HCT116 (cell line): ENCODE results near the gene NEUROG1. TPM values are rescaled to one million over a fixed set of nuclear protein-coding genes. Genes with fewer than 3 reads are reported as not detected.

ENCODE experiments used
- ATAC-seq: fragments of 200-7000 bp; cut with Tn5 transposase; 2 replicates; pipeline ENCODE4 v1.9.1; 2020; ENCODE audit warnings: mild to moderate bottlenecking, moderate library complexity
- BruUV-seq: library from RNA; stranded (reverse); fragments of 400-500 nt; replicated peaks from 2 replicates; lab custom pipeline; 2021; lab: Mats Ljungman, UMichigan
- CTCF ChIA-PET: fragments of 300-600 bp; sonication (Branson Sonifier 250); formaldehyde crosslinking; loops from one replicate; lab custom pipeline; 2021; ENCODE audit warnings: antibody characterized with exemption; lab: Charles Lee
- POLR2A ChIA-PET: fragments of 300-600, 350-600 bp; sonication (Branson Sonifier 250); formaldehyde crosslinking; loops from one replicate; lab custom pipeline; 2021; ENCODE audit warnings: antibody characterized with exemption; lab: Charles Lee
- RAD21 ChIA-PET, 2 experiments: fragments of 300-600 bp; sonication (Branson Sonifier 250); formaldehyde crosslinking; loops; one replicate each; lab custom pipeline; 2023; ENCODE audit warnings: low total read pairs in 2 of 2; ENCODE audit not compliant: uncharacterized antibody in 2 of 2, unreplicated experiment in 2 of 2, low non-redundant PET in 1 of 2; lab: Charles Lee
- DNase-seq: peaks from one replicate; pipeline ENCODE4 v3.0.0-alpha.2; 2010; ENCODE audit warnings: low read depth, low spot score
- H2AFZ ChIP-seq: fragments of 200-600 bp; shearing (Covaris generic), sonication (generic); 2 replicates; pipeline ENCODE4 v1.6.1; 2017; ENCODE audit warnings: low read depth, mixed run types, mixed read lengths, antibody characterized with exemption, low read length; ENCODE audit not compliant: poor library complexity, severe bottlenecking
- H3K27ac ChIP-seq: 2 replicates; pipeline ENCODE4 v1.5.1; 2012; ENCODE audit warnings: low read depth, low read length
- H3K27me3 ChIP-seq: fragments of 200-600 bp; sonication (generic); 2 replicates; pipeline ENCODE4 v1.6.1; 2016; ENCODE audit warnings: mixed run types, low read length, mixed read lengths; ENCODE audit not compliant: insufficient read depth
- H3K36me3 ChIP-seq, 2 experiments: fragments of 200-500 bp in 1 of 2; fragments of 200-600 bp in 1 of 2; sonication (Bioruptor generic) in 1 of 2; sonication (generic) in 1 of 2; 2 replicates each; pipeline versions ENCODE4 v1.5.1 to v1.6.1; 2014 to 2016; ENCODE audit warnings: low read length in 2 of 2, inconsistent platforms in 1 of 2, mixed read lengths in 1 of 2, mixed run types in 1 of 2; ENCODE audit not compliant: insufficient read depth in 2 of 2, control insufficient read depth in 1 of 2
- H3K4me1 ChIP-seq, 2 experiments: fragments of 200-600 bp in 1 of 2; sonication (generic) in 1 of 2; 2 replicates each; pipeline versions ENCODE4 v1.5.1 to v1.6.1; 2012 to 2017; ENCODE audit warnings: low read length in 2 of 2, inconsistent platforms in 1 of 2, mild to moderate bottlenecking in 1 of 2, mixed read lengths in 1 of 2, mixed run types in 1 of 2, moderate library complexity in 1 of 2; ENCODE audit not compliant: insufficient read depth in 2 of 2, control insufficient read depth in 1 of 2
- H3K4me2 ChIP-seq: fragments of 200-600 bp; sonication (generic); 2 replicates; pipeline ENCODE4 v1.6.1; 2017; ENCODE audit warnings: mixed run types, low read length, mixed read lengths
- H3K4me3 ChIP-seq, 2 experiments: fragments of 200-600 bp in 1 of 2; sonication (generic) in 1 of 2; replicated peaks in 1 of 2; 2 replicates each; pipeline ENCODE4 v1.5.1; 2011 to 2016; ENCODE audit warnings: low read length in 2 of 2, control low read depth in 1 of 2, low read depth in 1 of 2, mild to moderate bottlenecking in 1 of 2, mixed read lengths in 1 of 2, mixed run types in 1 of 2
- H3K79me2 ChIP-seq: fragments of 200-600 bp; sonication (generic); 2 replicates; pipeline ENCODE4 v1.6.1; 2017; ENCODE audit warnings: mild to moderate bottlenecking, mixed run types, low read length, moderate library complexity, mixed read lengths; ENCODE audit not compliant: insufficient read depth
- H3K9ac ChIP-seq: fragments of 200-600 bp; sonication (generic); 2 replicates; pipeline ENCODE4 v1.6.1; 2016; ENCODE audit warnings: low read length, mixed read lengths
- H3K9me2 ChIP-seq: fragments of 200-600 bp; sonication (generic), shearing (Covaris generic); 2 replicates; pipeline ENCODE4 v1.6.1; 2017; ENCODE audit warnings: mixed run types, mild to moderate bottlenecking, moderate library complexity; ENCODE audit not compliant: insufficient read depth
- H3K9me3 ChIP-seq, 2 experiments: fragments of 200-500 bp in 1 of 2; fragments of 200-600 bp in 1 of 2; sonication (Bioruptor generic) in 1 of 2; sonication (generic) in 1 of 2; 2 replicates each; pipeline ENCODE4 v1.6.1; 2014 to 2017; ENCODE audit warnings: low read length in 2 of 2, mixed read lengths in 2 of 2, inconsistent platforms in 1 of 2, low read depth in 1 of 2, mild to moderate bottlenecking in 1 of 2, mixed run types in 1 of 2, moderate library complexity in 1 of 2; ENCODE audit not compliant: control insufficient read depth in 1 of 2, insufficient read depth in 1 of 2
- H4K20me1 ChIP-seq: fragments of 200-600 bp; sonication (generic), shearing (Covaris generic); 2 replicates; pipeline ENCODE4 v1.6.1; 2017; ENCODE audit warnings: mixed run types, mild to moderate bottlenecking, moderate library complexity; ENCODE audit not compliant: insufficient read depth
- EZH2 ChIP-seq: fragments of 200-600 bp; sonication (generic); IDR thresholded peaks from 2 replicates; pipeline ENCODE4 v1.6.1; 2017; ENCODE audit warnings: antibody characterized with exemption, mixed run types
- SRF ChIP-seq: IDR thresholded peaks from 2 replicates; pipeline ENCODE4 v1.6.1; 2012; ENCODE audit warnings: low read depth
- ZNF274 ChIP-seq: fragments of 200-500 bp; sonication (Bioruptor generic); IDR thresholded peaks from 2 replicates; pipeline ENCODE4 v1.6.1; 2014; ENCODE audit warnings: mild to moderate bottlenecking, low read depth, low read length, inconsistent platforms
- intact Hi-C: fragments of 100-400 bp; cut with micrococcal nuclease; formaldehyde crosslinking; loops from 2 replicates; pipeline ENCODE4 v1.10.0; 2022
- total RNA-seq: library from RNA; stranded (reverse); gene quantifications from one replicate; pipeline ENCODE4 v1.2.1, GENCODE V29; 2021; ENCODE audit not compliant: unreplicated experiment

Gene NEUROG1
- total RNA-seq, 1 experiment from 2014 or later, result not detected

- Histone ChIP-seq H3K79me2 (no peaks in the 10 kb centered on the region), H3K4me2 (no peak overlapping the region), H2AFZ (no peak overlapping the region), H3K27ac (no peak overlapping the region), H3K9me2 (no peaks in the 10 kb centered on the region), H3K9ac (no peak overlapping the region), H4K20me1 (no peaks in the 10 kb centered on the region), H3K36me3 (no peaks in the 10 kb centered on the region), H3K4me1 (peaks cover 13 to 33% of the 10 kb centered on the region in 2 experiments), H3K27me3 (no peaks in the 10 kb centered on the region), H3K4me3 (no peak overlapping the region), H3K9me3 (no peaks in the 10 kb centered on the region)
- POLR2A ChIA-PET, result no interaction called here
- CTCF ChIA-PET, result no interaction called here
- DNase-seq, result no peak
- intact Hi-C loops, result no loop called here
- ATAC-seq, result no peak
- RAD21 ChIA-PET, result no interaction called here
- no TSS peak for BruUV-seq
- TF ChIP-seq ZNF274, result no peak
- TF ChIP-seq, all 23 proteins: peak for 0
Measured at GRCh38 chr5:135492319-135492626, 43.5 kb downstream of the NEUROG1 start.

- CTCF ChIA-PET, result no interaction called here
- H3K9me2 ChIP-seq, result no peaks in the 10 kb centered on the region
- peaks cover 13 to 33% of the 10 kb centered on the region in 2 experiments for H3K4me1 ChIP-seq
- H3K9me3 ChIP-seq, result no peaks in the 10 kb centered on the region
- H3K36me3 ChIP-seq, result no peaks in the 10 kb centered on the region
- H3K27me3 ChIP-seq, result no peaks in the 10 kb centered on the region
- no TSS peak for BruUV-seq
- ATAC-seq (no peak), DNase-seq (no peak)
- no peak overlapping the region for H3K27ac ChIP-seq
- no peak overlapping the region for H2AFZ ChIP-seq
- POLR2A ChIA-PET, result no interaction called here
- intact Hi-C loops, result no loop called here
- no peaks in the 10 kb centered on the region for H4K20me1 ChIP-seq
- no peak overlapping the region for H3K9ac ChIP-seq
- peak overlapping the region; percentile 12 for H3K4me2 ChIP-seq
- RAD21 ChIA-PET, result no interaction called here
- H3K79me2 ChIP-seq, result no peaks in the 10 kb centered on the region
- H3K4me3 ChIP-seq, result no peak overlapping the region
- TF ChIP-seq SRF (no peak), EZH2 (no peak)
- TF ChIP-seq, all 23 proteins: peak for 0
Measured at GRCh38 chr5:135491552-135492318, 44.0 kb downstream of the NEUROG1 start.
